HuH-7 (cell line): ENCODE data around the gene USP24.
"Not testable (repeated sequence)": the region's sequence is repeated elsewhere in the genome, so short reads cannot be mapped to it uniquely, and the experiment has no call there.

Experiments
- DNase-seq: peaks from one replicate; pipeline ENCODE4 v3.0.0; 2011; ENCODE audit warnings: low spot score

The USP24 gene

DNA sequence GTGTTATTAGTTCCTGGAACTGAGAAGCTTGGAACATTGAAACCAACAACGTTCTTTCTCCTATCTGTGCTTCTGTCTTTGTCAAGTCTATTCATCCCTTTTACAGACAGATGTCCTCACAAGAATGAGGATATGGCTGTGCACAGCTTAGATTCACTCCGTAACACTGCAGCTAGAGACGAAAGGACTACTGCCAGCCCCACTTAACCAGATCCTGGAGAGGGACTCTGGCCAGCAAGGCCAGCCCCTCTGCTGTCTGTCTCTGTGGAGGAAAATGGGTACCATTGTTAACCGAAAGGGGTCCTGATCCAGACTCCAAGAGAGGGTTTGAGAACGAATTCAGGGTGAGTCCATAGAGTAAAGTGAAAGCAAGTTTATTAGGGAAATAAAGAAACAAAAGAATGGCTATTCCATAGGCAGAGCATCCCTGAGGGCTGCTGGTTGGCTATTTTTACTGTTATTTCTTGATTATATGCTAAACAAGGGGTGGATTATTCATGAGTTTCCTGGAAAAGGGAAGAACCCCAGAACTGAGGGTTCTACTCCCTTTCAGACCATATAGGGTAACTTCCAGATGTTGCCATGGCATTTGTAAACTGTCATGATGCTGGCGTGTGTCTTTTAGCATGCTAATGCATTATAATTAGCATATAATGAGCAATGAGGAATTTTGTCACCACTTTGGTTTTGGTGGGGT is 17.4 kb upstream of the USP24 start:
- DNase-seq: no peak

DNA sequence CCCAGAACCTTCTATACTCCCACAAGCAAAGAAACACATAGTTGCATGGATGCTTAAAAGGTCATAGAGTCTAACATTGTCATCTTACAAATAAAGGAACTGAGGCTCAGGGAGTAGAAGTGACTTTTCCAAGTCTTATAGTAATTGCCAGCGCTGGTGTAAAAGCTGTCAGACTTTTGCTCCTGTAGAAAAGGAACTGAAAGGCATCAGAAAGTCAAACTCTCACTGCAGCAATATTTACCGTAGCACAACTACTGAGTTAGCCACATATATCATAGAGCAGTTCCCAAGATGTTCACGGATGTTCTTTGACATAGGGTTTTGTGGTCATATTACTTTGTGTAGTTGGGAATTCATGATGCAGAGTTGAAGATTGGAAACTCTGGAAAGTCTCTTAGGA is 16.6 kb upstream of the USP24 start:
- no peak for DNase-seq

DNA sequence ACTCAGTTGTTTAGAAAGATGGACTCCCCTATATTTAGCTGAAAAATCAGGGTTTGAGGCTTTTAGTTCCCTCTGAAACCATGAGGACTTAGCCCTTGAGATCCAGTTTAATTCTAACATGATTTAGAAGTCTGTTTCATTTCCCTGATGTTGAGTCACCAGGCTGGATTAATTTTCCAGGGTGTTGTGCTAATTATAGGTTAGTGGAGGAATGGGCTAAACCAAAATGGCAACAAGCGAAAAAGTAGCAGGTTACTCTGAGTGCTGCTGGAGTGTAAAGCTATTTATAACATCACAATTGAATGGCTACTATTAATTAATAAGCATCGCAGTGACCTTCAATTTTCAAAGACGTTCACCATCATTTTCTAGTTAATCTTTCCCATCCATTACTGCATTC is 15.5 kb upstream of the USP24 start:
- no peak for DNase-seq

DNA sequence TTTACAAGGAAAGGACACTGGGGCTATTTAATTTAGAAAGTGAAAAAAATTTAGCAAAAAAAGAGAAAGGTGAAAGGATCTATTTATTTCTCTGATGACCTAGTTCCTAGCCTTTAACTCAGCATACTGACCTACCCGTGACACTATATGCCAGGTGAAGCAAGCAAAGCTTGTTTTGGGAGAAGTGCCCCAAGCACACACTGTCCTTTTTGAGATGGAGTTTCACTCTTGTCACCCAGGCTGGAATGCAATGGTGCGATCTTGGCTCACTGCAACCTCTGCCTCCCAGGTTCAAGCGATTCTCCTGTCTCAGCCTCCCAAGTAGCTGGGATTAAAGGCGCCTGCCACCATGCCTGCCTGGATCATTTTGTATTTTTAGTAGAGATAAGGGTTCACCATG is 14.6 kb upstream of the USP24 start:
- not testable (repeated sequence) for DNase-seq

DNA sequence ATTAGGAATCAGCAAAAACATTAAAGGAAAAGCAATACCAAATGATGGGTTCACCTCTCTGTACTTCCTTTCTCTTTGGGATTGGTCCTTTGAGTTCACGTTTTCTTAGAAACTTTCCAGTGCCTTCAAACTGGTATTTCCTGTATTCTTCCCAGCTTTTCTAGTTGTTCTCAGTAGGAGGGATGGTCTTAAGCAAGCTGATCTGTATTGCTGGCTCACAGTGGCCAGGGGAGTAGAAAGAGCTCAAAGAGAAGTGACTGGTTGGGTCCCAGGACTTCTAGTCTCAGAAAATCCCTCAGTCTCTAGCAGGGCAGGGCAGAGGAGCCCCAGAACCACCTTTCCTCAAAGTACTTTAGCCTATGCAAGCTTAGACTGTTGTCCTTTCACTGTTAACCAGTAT is 10.1 kb upstream of the USP24 start:
- DNase-seq: no peak

DNA sequence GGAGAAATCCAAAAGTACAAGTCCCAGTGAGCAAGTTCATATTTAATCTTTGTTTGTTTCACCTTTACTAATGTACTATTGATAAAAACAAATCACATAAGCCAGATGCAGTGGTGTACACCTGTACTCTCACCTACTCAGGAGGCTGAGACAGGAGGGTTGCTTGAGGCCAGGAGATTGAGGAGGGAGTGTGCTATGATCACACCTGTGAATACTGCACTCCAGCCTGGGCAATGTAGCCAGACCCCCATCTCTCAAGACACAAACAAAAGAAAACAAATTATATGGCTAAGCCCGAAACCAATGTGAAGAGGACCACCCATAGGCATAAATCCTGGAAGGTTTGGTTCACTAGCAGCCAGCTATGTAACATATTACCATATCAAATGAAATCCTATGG is 9.6 kb upstream of the USP24 start:
- DNase-seq: no peak

DNA sequence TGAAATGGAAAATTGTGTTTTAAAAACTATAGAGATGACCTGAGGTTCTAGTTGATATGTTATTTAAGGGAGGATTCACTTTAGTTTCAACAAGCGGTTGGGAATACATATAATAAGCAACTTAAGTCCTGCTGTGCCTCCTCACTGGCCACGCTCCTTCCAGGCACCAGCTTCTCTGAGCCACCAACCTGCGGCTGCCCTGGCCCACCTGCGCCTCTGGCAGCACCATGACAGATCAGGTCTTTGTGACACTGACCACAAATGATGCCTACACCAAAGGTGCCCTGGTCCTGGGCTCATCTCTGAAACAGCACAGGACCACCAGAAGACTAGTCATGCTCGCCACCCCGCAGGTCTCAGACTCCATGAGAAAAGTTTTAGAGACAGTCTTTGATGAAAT is 7.0 kb upstream of the USP24 start:
- no peak for DNase-seq

DNA sequence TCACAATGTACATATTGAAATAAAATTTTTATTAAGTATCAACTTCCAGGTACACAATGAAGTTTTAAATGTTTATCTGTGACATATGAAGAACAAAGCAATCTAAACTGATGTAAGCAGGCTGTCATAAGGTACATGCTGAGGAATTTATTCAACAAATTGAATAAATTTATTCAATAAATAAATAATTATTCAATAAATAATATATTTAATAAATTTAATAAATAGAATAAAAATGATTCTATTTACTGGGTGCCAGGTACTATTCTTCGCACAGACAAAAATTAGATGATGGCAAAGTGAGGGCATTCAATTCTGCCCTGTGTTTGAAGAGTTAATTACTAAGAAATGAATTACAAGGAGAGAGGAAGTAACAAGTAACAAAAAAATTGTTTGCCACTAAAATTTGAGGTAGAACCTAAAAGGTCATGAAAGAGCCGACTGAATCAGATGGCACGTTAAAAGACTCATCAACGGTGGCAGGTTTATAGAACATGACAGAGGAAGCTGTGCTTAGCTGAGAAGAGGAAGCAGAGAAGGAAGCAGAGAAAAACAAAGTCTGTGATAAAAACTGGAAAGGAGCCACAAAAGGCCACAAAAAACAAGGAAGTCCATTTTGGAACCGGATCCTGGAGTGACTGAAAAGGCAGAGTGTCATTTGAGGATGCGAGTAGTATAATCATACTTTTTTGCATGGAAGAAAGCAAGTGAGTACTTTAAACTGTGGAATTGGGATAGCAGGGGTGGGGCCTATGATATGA is 2.2 kb upstream of the USP24 start:
- DNase-seq: no peak

DNA sequence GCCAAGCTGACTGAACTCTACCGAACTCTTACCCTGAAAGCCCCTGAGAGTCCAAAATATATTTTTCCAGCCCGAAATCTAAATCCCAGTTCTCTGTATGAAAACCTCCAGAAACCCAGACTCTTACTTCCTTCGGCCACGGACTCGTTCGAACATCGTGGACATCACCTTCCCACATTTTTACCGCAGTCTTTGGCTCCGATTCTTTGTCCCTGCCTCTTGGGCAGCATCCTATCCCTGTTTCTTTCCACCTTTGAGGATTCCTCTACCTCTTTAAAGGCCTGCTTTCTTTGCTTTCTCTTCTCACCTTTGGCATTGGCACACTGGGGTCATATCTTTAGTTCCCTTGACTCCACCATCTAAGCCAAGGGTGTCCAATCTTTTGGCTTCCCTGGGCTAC is 932 bp upstream of the USP24 start:
- peak; percentile 22 for DNase-seq

DNA sequence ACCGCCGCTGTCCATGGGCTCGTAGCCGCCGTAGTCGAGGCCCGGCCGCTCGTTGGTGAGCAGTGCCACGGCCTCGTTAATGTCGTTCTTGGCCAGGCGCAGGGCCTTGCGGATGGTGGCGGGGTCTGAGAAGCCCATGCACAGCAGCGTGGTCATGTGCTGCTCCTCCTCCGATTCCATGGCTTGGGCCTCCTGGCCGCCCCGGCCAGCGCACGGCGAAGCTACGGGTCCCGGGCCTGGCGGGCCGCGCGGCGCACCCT is 300 bp downstream of the USP24 start:
- peak; percentile 52 for DNase-seq

DNA sequence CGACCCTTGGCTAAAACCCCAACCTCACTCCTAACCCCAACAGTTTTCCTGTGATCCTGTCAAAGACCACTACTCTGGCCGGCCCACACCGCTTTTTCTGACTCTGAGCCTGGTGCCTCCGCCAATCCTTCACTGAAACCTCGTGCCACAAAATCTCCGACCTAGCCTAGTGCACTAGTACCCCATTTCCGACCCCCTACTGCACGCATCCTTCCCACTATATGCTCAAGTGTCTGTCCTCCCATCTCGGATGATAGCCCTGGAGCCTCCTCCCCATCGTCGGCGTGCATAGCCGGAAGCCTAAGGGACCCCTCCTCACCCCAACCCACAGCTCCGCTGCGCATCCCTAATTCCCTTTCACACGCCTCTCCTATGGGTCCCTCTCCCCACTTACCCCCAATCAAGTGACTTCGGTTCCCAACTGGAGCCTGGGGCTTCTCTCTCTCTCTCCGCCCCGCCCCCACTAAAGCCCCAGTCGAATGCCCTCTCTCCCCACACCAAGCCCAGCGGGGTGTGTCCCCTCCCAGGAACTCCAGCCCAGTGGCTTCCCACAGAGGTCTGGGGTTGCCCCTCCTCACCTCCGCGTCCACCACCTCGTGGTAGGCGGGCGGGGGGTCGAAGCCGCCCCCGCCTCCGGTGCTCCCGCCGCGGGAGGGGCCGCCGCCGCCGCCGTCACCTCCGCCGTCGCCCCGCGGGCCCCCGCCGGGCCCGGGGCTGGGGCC is 791 bp downstream of the USP24 start:
- DNase-seq: peak; percentile 64

DNA sequence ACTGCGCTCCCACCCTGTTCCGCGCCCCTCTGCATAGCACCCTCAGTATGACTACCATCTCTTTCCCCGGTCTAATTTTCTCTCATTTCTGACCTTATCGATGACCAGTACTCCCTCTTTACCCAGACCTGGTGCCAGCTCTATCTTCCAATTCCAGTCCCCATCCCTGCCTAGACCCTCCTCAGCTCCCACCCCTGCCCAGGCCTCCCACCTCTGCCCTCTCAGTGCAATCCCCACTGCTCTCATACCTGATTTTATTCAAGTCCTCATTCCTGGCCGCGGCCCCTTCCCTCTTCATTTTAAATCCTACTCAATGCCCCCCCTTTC is 1.3 kb downstream of the USP24 start:
- DNase-seq: no peak

DNA sequence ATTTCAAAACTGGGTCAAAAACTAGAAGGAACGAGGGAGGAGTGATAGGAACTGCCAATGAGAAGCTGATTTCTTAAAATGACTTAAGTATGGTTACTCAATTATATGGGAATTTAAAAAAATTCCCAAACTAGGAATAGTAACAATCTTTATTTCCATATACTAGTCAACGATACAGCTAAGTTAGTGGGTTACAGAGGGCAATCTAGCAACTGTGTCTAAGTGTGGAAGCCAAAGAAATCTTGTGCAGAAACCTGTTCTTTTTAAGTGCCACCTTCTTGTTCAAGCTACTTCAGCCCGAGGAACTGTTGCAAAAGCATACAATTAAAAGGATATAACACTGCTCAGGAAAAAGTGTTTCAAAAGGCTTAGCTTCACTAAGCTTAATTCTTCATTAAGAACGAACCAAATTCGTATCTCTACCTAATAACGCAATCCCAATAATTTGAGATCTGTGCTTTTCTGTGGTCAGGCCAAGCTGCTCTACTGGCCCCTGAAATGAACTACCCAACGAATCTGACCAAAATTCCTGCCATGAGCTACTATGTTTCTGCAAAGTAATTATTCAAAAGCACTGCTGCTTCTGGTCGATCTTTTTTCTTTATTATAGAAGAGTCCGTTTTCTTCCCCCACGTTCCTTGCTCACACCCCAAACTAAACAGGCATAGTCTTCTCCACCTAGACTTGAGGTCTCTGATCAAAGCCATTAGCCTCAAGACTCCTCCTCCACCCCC is 1.8 kb downstream of the USP24 start:
- no peak for DNase-seq

DNA sequence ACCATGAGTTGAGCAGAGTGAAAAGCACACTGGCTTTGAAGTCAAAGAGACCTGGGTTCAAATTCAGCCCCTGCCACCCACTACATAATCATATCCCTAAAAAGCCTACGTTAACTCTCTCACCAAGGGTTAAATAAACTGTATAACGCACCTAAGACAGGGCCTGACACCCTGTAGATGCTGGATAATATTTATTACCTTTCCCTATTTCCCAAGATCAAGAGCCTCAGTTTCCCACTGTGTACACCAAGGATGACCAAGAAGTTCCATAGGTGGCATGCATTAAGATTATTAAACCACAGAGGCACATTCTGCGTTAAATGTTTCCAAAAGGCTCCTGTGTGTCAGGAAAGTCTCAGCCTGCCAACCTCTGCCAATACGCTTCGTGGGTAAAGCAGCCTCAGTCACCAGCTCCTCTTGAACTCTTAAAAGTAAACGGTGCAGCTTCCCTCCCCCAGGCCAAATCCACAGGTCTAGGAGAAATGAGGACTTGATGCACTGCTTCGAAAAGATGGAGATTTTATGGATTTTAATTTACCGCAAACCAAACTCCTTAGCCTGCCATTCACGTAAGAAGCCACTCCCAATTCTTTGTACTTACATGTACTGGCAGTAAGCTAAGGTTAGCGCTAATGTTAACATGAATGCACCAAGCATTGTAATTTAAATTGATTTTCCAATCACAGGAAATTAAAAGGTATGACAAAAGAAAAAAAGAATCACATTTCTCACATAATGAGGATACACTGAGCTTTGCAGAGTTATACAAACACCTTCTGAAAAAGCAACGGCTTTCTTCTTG is 2.6 kb downstream of the USP24 start:
- no peak for DNase-seq

DNA sequence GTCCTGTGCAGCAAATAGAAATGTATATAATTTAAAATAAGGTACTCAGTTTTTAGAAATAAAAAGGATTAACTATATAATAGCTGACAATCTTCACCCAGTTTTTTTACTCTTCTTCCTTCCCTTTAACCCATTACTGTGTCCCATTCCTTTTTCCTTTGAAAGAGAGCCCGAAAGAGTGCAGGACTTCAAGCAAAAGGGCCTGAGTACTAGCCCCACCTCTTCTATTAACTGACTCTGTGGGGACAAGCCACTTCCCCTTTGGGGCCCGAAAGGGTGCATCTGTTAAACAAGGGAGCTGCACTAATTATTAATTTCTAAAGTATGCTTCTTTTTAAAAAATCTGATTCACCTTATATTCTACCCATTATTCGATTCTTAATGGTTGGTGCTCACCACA is 3.3 kb downstream of the USP24 start:
- no peak for DNase-seq

DNA sequence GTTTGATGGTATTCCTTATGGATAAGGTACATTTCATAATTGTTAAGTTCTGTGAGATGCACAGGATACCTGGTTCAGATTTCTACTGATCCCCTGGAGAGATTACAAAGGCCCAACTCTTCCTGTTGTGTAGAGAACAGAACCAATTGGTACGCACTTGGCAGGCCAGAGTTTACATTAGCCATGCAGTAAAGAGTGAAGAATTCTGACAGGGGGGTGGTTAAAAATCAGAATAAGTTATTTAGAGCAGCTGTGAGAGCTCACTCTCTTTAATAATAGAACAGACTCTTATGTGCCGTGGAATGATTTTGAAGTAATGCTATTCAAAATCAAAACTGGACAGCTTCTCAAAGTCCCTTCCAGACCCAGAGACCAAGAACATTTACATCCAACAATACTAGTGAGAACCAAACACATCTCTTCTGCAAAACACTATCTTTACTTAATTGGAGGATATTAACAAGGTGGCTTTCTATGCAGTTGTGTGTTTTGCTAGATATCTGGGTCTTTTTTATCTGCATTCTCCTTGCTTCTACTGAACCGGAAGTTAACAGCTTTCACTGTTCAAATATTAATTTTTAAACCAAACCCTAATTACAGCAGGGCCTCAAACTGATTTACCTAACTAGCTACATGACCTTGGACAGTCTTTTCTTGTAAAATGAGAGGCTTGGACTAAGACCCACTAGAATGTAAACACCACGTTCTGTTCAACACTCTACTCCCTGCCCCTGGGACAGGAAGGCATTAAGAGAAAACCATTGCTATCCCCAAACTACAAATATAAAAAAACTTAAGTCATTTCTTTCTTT is 4.0 kb downstream of the USP24 start:
- peak; percentile 27 for DNase-seq

DNA sequence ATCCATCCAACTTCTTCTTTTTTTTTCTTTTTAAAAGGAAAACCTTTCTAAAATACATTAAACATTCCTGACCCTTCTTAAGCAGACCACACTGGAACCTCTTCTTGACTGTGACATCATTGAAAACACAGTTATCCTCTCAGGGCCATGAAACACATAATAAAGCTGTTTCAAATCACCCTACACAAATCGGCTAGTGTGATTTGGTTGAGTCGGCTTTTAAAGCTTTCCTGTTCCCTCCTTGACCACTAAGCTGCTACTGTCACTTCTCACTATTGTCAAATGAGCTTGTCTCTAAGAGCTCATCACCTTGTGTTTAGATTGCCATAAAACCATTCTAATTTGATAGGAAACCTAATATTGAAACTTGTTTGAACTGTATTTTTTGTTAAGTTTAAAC is 5.9 kb downstream of the USP24 start:
- DNase-seq: peak; percentile 28

DNA sequence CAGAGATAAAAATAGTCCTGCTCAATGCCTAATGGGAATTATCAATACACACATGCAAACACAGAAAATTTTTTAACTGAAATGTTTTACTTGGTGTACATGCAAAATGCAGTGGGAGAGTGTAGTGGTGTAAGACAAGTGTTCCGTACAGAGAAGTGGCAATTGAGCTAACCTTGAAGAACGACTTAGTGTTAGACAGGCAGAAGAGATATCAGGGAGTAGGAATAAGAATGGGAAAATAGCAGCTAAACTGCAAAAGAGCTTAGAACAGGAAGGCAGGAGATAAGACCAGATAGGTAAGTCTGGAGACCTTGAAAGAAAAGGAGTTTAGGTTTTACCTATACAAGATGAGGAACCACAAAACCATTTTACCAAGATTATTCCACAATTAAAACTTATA is 9.0 kb downstream of the USP24 start:
- DNase-seq: no peak

DNA sequence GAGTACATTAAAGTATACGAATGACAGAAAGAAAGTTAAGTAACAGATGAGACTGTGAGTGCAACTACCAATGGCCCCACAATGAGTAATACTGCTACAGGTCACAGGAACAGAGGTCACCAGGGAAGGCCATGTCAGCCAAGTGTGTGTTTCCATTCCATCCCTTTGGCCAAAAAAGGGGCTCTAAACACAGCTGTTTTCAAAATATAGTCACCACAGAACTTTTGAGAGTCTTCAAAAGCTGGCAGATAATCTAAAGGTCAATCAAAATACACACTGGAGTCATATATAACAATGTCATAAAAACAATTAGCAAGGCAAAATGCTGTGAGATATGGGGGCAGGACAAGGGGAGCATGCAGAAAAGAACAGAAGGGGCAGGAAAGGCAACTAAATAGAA is 10.2 kb downstream of the USP24 start:
- DNase-seq: no peak

DNA sequence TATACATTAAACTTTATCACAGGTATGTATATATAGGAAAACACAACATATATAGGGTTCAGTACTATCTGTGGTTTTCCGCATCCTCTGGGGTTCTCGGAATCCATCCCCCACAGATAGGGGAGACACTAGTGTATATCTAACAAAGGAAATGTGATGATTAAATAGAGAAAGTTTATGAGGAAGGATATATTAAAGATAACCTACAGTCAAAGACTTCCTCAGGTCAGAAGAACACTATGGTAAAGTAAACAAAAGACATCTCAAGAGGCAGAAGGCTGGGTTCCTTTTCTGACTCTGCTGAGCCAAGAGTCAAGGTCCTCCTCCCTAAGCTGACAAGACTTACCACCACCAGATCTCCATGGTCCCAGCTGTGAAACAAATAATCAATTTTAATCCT is 12.1 kb downstream of the USP24 start:
- DNase-seq: no peak

DNA sequence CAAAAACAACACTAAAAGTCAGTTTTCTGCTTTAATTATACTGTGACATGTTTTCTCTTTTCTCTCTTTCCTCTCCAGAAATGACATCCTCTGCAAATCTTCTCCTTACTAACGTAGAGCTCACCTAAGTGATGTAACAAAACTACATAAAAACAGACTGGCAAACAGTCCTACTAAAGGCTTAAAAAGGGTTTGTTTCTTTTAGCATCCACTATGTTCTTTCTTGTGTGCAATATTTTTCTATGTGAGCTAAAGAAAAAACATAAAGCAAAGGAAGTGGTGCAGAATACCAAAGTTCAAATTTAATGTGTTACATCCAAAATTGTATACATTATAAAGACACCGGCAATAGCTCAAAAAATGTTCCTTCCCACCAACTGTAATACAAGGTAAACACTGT is 14.5 kb downstream of the USP24 start:
- DNase-seq: no peak
